Measurements from ENCODE around the gene MS4A14. TPM values are rescaled to one million over a fixed set of nuclear protein-coding genes. Genes with fewer than 3 reads are reported as not detected.

MS4A14 gene
- total RNA-seq: 1 to 10 TPM; 1.4 to 9.9 (median 4.7) TPM

- ATAC-seq (ENCODE audit: low FRiP score) (no peak), DNase-seq (ENCODE audit: low spot score) (no peak)
- TF ChIP-seq CTCF (IDR thresholded peaks at IDR 0.05): no peak
These were observed at the start of gene MS4A14 for GRCh38 chr11:60396382-60396781. MS4A14 (plus strand) TSS chr11:60396459; CDS start chr11:60396579, 120 bp downstream.

- no peak for ATAC-seq (ENCODE audit: low FRiP score)
- no peak for TF ChIP-seq CTCF (IDR thresholded peaks at IDR 0.05)
- no peak for DNase-seq (ENCODE audit: low spot score)
These were observed 49.0 kb upstream of the MS4A14 start for GRCh38 chr11:60347084-60347797.

GRCh38 chr11:60348116-60348515 lies 48.1 kb upstream of the MS4A14 start:
- DNase-seq (ENCODE audit: low spot score): no peak
- no peak for TF ChIP-seq CTCF (IDR thresholded peaks at IDR 0.05)
- ATAC-seq (ENCODE audit: low FRiP score): no peak

- ATAC-seq (ENCODE audit: low FRiP score) (no peak), DNase-seq (ENCODE audit: low spot score) (no peak)
These were observed 46.3 kb upstream of the MS4A14 start for GRCh38 chr11:60349990-60350389.

GRCh38 chr11:60357771-60358170 lies 38.5 kb upstream of the MS4A14 start:
- TF ChIP-seq CTCF (IDR thresholded peaks at IDR 0.05): no peak
- DNase-seq (ENCODE audit: low spot score) (no peak), ATAC-seq (ENCODE audit: low FRiP score) (no peak)

More at GRCh38 chr11:60349990-60350389, 46.3 kb upstream of the MS4A14 start:
- TF ChIP-seq CTCF (IDR thresholded peaks at IDR 0.05): no peak

- ATAC-seq (ENCODE audit: low FRiP score): no peak
These were observed 35.6 kb upstream of the MS4A14 start for GRCh38 chr11:60360621-60361020.

More at GRCh38 chr11:60360621-60361020, 35.6 kb upstream of the MS4A14 start:
- TF ChIP-seq CTCF (IDR thresholded peaks at IDR 0.05): no peak
- DNase-seq (ENCODE audit: low spot score): no peak

Data from omental fat pad (tissue), 4 donors.